MG63 (cell line): Measurements from ENCODE around the gene ASAP3. TPM values are rescaled to one million over a fixed set of nuclear protein-coding genes. Genes with fewer than 3 reads are reported as not detected.

Experiments used
- DNase-seq: peaks from one replicate; pipeline ENCODE4 v3.0.0-alpha.2; 2020
- H3K27me3 ChIP-seq: fragments of 250-450 bp; sonication (Bioruptor Pico); 2 replicates; pipeline ENCODE4 v1.5.1; 2020; ENCODE audit warnings: mild to moderate bottlenecking, moderate library complexity
- H3K36me3 ChIP-seq: fragments of 250-450 bp; sonication (Bioruptor Pico); 2 replicates; pipeline ENCODE4 v1.5.1; 2020; ENCODE audit warnings: mild to moderate bottlenecking, moderate library complexity
- H3K4me3 ChIP-seq: fragments of 250-450 bp; sonication (Bioruptor Pico); 2 replicates; pipeline ENCODE4 v1.5.1; 2020; ENCODE audit warnings: mild to moderate bottlenecking, moderate library complexity
- H3K9me3 ChIP-seq: fragments of 250-450 bp; sonication (Bioruptor Pico); 2 replicates; pipeline ENCODE4 v1.5.1; 2020; ENCODE audit warnings: mild to moderate bottlenecking, moderate library complexity
- total RNA-seq: library from RNA; depleted of rRNA; stranded (reverse); fragments of >200 nt; shearing (Covaris generic); gene quantifications from 2 replicates; pipeline ENCODE4 v1.2.3, GENCODE V29; 2014; ENCODE audit warnings: low replicate concordance

The ASAP3 gene
- total RNA-seq, 1 experiment from 2014 or later, result 8.4 TPM

DNA sequence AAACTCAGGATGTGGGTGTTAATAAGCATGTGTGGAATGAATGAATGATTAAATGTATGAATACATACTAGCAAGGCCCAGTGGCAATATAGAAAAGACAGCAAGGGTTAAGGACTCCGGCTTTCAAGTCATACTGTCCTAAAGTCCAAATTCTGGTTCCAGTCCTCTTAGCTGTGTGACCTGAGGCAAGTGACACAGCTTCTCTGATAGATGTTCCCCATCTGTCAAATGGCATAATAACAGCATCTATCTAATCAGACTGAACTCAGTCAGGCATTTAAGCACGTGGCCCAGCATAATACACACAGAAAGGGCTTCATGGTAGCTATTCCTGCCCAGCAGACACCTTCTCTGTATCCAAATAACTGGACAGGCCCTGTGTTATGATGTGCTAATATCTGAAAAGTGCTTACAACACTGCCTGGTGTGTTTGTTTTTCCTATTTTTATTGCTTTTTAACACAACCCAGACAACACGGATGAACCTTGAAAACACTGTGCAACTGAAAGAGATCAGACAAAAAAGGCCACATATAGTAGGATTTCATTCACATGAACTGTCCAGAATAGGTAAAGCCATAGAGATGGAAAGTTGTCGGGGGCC lies 12.4 kb downstream of the ASAP3 start:
- H3K27me3 ChIP-seq, result no peaks in the 10 kb centered on the region

DNA sequence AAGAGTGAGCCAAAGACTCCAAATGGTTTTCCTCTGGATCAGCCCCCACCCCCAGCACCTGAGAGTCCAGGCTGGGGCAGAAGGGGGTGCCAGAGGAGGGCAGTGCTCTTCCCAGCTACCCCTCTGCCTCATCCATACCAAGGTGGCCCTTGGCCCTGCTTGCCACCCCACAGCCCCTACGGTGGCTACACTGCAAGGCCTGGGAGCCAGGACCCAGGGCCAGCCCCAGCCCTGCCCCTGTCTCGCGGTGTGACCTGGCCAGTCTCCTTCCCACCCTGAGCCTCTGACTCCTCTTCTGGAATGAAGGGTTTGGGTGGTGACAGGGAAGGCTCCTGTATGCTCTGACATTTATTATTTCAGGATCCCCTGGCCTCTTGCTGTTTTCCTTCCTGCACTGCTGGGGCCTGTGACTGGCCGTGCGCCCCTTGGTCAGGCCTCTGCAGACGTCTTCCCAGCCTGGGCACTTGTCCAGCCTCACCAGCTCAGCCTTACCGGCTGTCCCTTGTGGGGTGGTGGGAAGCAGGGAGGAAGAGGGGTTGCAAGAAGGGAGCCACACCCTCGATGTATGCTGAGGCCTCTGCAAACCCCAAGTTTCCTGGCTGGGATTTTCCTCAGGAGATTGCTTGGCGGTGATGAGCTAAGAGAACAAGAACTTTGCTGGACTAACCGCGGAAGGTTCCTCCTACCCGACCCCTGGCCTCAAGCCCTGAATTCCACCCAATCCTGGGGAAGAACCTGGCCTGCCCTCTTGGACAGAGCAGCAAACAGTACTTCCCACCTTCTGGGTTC lies 13.5 kb downstream of the ASAP3 start:
- H3K36me3 ChIP-seq, result no peaks in the 10 kb centered on the region
- peak; percentile 37 for DNase-seq
- no peaks in the 10 kb centered on the region for H3K9me3 ChIP-seq
- no peak overlapping the region for H3K4me3 ChIP-seq
- no peaks in the 10 kb centered on the region for H3K27me3 ChIP-seq

More for the DNA sequence above, 12.4 kb downstream of the ASAP3 start:
- no peak overlapping the region for H3K4me3 ChIP-seq
- no peaks in the 10 kb centered on the region for H3K9me3 ChIP-seq
- H3K36me3 ChIP-seq, result no peaks in the 10 kb centered on the region
- no peak for DNase-seq

DNA sequence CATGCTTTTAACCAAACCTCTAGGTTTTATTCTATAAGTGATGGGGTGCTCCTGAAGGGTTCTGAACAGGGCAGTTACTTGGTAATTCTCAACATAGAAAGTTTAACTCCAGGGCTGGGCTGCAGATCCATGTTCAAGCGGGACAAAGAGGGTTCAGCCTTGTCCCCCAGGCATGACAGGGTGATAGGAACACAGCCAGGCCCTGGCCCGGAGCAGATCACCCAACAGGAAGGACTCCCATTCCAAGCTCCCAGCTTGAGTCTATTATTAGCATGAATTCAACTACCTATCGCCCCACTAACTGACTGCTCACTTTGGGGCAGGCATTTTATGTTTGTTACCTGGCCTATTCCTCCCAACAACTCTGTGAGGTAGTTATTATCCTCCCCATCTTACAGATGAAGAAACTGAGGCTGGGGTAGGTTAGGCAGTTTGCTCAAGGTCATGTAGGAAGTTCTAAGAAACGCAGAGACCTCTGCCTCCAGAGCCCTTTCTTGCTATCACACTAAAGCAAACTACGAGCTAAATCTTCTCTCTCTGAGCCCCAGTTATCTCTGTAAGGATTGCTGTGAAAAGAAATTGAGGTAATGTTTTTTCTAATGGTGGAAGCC lies 14.5 kb downstream of the ASAP3 start:
- no peaks in the 10 kb centered on the region for H3K27me3 ChIP-seq
- H3K4me3 ChIP-seq, result no peak overlapping the region
- no peaks in the 10 kb centered on the region for H3K36me3 ChIP-seq
- DNase-seq, result no peak
- no peaks in the 10 kb centered on the region for H3K9me3 ChIP-seq

DNA sequence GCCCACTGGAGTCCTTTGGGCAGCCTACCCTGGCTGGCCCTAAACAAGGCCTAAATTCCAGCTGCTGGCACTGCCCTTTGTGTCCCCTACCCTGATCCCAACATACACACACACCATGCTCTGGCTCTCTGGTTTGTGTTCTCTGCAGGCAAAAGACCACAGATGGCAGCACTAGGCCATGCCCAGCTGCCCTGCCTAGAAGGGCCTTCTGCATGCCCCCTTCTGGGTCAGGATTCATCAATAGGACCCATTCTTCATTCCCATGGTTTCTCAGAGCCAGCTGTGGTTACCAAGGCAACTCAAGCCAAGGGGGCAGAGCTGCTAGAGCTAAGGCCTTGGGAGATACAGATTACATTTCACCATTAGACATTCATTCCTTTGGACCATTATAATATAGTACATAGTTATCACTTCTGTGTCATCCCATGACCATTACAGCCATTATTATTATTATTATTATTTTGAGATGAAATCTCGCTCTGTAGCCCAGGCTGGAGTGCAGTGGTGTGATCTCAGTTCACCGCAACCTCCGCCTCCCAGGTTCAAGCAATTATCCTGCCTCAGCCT lies 17.5 kb downstream of the ASAP3 start:
- H3K4me3 ChIP-seq, result no peak overlapping the region
- no peak for DNase-seq
- no peaks in the 10 kb centered on the region for H3K27me3 ChIP-seq
- no peaks in the 10 kb centered on the region for H3K36me3 ChIP-seq
- H3K9me3 ChIP-seq, result no peaks in the 10 kb centered on the region

DNA sequence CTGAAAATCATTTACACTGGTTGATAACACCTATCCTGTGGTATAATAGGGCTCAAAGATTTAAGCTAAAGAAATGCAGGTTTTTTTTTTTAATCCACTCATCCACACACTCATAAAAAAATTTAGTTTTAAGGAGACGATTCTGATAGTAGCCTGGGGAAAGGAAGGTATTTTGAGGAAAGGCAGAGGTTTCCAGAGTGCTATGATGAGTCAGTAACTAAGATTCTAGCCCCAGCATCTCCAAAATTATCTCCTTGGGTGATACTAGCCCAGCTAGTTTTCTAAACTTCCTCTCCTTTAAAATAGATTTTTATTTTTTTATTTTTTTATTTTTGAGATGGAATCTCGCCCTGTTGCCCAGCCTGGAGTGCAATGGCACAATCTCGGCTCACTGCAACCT lies 20.7 kb downstream of the ASAP3 start:
- Histone ChIP-seq H3K9me3 (no peaks in the 10 kb centered on the region), H3K36me3 (no peaks in the 10 kb centered on the region), H3K27me3 (no peaks in the 10 kb centered on the region), H3K4me3 (no peak overlapping the region)
- DNase-seq, result no peak

DNA sequence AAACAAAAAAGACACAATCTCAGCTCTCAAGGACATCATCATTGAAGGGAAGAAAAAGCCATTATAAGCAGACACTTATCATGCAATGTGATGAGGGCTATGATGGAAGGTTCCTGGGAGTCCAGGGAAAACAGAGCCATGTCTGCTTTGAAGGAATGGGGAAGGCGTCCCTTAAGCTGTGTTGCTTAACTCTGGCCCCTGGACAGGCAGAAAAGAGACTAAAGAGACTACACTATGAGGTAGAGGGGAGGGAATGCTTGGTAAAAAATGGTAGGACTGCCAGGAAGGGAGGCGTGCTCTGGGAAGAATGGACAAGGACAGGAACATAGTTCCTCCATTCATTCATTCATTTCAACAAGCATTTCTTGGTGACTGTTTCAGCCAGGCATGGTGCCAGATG lies 21.2 kb downstream of the ASAP3 start:
- Histone ChIP-seq H3K27me3 (no peaks in the 10 kb centered on the region), H3K4me3 (no peak overlapping the region), H3K36me3 (no peaks in the 10 kb centered on the region), H3K9me3 (no peaks in the 10 kb centered on the region)
- DNase-seq, result no peak

DNA sequence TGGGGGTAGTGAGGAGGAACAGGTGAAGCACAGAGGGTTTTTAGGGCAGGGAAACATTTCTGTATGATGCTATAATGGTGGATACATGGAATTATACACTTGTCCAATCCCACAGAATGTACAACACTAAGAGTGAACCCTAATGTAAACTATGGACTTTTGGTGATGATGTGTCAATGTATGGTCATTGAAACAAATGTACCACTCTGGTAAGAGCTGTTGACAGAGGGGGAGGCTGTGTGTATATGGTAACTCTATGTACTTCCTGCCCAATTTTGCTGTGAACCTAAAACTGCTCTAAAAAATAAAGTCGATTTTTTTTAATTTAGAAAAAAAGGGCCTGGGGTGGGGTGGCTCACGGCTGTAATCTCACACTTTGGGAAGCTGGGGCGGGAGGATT lies 22.9 kb downstream of the ASAP3 start:
- H3K4me3 ChIP-seq, result no peak overlapping the region
- no peak for DNase-seq
- H3K36me3 ChIP-seq, result no peaks in the 10 kb centered on the region
- H3K9me3 ChIP-seq, result no peaks in the 10 kb centered on the region
- no peaks in the 10 kb centered on the region for H3K27me3 ChIP-seq

DNA sequence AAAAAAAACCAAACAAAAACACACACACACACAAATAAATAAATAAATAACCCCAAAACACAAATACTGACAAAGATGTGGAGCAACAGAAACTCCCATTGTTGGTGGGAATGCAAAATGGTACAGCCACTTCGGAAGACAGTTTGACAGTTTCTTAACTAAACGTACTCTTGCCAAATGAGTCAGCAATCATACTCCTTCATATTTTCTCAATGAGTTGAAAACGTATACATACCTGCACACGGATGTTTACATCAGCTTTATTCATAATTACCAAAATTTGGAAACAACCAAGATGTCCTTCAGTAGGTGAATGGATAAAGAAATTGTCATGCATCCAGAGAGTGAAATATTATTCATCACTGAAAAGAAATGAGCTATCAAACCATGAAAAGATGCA lies 23.5 kb downstream of the ASAP3 start:
- H3K36me3 ChIP-seq, result no peaks in the 10 kb centered on the region
- no peak overlapping the region for H3K4me3 ChIP-seq
- H3K9me3 ChIP-seq, result no peaks in the 10 kb centered on the region
- DNase-seq, result no peak
- H3K27me3 ChIP-seq, result no peaks in the 10 kb centered on the region

DNA sequence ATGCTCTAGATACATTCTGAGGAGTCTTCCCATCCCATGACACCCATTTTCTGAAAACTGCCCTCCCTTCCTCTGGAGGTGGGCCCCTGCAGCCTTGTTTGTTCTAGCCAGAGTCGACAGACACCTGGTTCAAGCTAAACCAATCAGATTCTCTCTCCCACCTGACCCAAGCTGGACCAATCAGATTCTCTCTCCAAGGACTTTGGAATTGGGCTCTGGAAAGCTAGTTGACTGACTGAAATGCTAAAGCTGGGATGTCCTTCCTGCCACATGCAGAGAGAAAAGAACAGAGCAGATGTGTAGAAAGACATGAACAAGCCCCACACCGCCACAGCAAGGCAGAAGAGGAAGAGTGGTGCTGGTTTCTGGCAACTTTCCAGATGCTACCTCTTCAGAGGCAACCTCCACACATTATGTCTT lies 24.6 kb downstream of the ASAP3 start:
- Histone ChIP-seq H3K27me3 (no peaks in the 10 kb centered on the region), H3K9me3 (no peaks in the 10 kb centered on the region), H3K36me3 (no peaks in the 10 kb centered on the region), H3K4me3 (no peak overlapping the region)
- no peak for DNase-seq

DNA sequence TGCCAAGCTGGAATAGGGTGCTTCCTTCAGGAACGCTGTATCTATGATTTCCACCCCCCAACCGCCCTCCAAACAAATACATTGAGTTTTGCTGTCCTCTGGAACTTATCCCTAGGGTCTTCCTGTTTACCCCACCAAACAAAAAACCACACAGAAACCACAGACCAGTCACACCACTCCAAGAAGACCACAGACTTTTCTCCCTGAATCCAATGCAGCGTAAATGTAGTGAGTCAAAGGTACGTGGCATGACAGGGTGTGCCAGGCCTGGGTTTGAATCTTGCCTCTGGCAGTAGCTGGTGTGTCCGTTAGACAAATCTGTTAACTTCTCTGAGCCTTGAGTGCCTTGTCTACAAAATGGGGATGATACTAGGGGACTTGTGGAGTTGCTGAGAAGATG lies 27.8 kb downstream of the ASAP3 start:
- DNase-seq, result peak; percentile 76
- Histone ChIP-seq H3K9me3 (no peaks in the 10 kb centered on the region), H3K27me3 (no peaks in the 10 kb centered on the region), H3K36me3 (no peaks in the 10 kb centered on the region), H3K4me3 (no peak overlapping the region)

DNA sequence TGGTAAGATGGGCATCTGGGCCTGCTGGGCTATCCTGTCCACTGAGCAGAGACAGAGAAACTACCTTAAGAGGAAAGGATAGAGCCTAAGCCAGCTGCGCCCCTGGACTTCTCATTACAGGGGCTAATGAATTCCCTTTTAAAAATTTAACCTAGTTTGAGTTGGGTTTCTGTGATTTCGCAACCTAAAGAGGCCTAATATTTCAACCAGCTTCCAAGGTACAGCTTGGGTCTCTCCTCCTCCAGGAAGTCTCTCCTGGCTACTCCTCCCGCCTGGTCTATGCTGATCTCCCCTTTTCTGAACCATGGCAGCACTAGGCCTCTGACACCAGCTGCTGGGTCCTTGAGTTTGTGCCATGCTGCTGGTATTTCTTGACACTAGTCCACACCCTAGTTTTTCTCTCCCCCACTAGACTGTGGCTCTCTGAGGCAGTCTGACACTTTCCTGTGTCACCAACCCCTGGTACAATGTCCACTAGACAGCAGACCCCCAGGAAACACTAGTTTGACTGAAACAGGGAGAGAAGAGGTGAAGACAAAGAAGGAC lies 30.5 kb downstream of the ASAP3 start:
- no peaks in the 10 kb centered on the region for H3K27me3 ChIP-seq
- DNase-seq, result no peak

DNA sequence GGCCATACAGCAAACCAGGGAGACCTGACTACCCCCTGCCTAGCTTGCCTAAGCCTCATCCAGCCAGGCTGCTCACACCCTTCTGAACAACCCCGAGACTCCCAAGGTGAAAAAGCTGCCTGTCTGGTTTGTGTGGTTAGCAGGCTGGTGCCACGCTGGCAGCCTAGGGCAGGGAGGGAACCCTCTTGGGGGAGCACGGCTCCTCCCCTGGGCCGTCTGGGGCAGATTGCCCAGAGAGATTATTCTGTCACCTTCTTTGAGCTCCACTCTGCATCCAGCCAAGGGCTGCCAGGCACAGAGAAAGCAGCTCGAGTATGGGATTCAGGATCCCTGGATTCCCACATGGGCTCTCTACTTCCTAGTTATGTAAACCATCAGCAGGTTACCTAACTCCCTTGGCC lies 32.0 kb downstream of the ASAP3 start:
- Histone ChIP-seq H3K9me3 (no peaks in the 10 kb centered on the region), H3K36me3 (no peaks in the 10 kb centered on the region), H3K4me3 (no peak overlapping the region), H3K27me3 (no peaks in the 10 kb centered on the region)
- peak; percentile 27 for DNase-seq

More for the DNA sequence above, 30.5 kb downstream of the ASAP3 start:
- Histone ChIP-seq H3K9me3 (no peaks in the 10 kb centered on the region), H3K4me3 (no peak overlapping the region), H3K36me3 (no peaks in the 10 kb centered on the region)

DNA sequence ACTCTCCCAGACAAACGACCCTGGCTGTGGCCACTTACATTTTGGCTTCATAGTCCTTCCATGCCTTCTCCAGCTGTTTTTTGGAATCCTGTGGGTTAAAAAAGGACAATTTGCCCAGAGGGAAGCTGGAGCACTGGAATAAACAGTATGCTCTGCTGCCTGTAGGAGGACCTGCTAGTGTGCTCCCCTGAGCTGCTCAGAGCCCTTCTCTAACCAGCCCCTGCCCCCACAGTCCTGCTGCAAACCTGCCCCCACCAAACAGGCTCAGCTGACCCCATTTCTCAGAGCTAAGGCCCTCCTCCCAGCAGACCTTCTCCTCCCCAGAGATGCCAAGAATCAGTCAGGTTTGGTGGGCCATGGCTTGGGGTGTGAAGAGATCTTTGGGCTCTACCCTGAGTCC lies 32.5 kb downstream of the ASAP3 start:
- Histone ChIP-seq H3K9me3 (no peaks in the 10 kb centered on the region), H3K4me3 (no peak overlapping the region), H3K27me3 (no peaks in the 10 kb centered on the region), H3K36me3 (no peaks in the 10 kb centered on the region)
- DNase-seq, result no peak

DNA sequence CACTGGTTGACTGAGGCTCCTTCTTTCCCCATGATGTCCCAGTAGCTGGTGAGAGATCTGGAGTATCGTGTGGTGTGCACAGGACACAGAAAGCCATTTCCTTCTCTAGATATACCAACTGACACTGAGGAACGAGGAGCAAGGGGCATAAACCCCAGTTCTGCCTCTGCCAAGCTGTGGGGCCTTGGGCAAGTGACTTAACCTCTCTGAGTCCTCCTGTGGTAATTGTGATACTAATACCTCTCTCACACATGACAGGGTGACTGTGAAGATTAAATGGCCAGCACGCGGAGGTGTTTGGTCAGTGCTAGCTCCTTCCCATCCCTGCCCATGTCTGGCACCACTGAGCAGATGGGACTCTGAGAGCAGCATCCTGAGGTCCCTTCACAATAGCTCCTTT lies 33.1 kb downstream of the ASAP3 start:
- H3K4me3 ChIP-seq, result no peak overlapping the region
- no peak for DNase-seq
- H3K9me3 ChIP-seq, result no peaks in the 10 kb centered on the region
- H3K27me3 ChIP-seq, result no peaks in the 10 kb centered on the region
- H3K36me3 ChIP-seq, result no peaks in the 10 kb centered on the region

DNA sequence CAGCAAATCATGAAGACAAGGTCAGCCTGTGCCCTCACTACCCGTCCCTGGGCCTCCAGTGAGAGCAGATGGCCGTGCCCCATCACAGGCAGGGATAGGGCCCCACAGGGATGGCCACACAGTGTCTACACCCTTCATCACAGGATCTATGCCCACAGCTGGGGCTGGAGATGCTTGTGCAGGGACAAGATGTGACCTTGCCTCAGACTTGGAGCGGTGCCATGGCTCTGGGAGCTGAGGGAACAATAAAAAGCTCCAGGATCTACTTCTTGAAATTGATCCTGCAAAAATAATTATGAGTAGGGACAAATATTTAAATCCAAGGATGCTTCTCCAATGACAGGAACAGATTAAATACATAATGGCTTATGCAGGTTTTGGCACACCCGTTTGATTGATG lies 34.0 kb downstream of the ASAP3 start:
- H3K27me3 ChIP-seq, result no peaks in the 10 kb centered on the region
- no peak overlapping the region for H3K4me3 ChIP-seq
- no peak for DNase-seq
- H3K36me3 ChIP-seq, result no peaks in the 10 kb centered on the region
- H3K9me3 ChIP-seq, result no peaks in the 10 kb centered on the region

DNA sequence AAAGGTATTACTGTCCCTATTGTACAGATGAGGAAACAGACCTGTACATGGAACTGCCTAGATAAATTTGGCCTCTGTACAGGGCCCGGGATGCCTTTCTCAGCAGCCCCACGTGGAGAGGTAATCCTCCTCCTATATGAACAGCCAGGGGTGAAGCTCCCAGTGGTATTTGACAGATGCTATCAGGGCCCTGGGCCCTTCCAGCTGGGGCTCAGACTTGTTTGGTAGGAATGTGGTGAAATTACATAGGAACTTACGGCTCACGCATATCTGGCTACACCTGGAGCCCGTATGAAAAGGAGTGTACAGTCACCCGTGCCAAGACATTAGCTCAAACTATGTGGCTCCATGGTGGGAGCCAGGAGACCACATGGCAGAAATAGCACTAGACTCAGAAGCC lies 34.7 kb downstream of the ASAP3 start:
- no peak for DNase-seq
- Histone ChIP-seq H3K36me3 (no peaks in the 10 kb centered on the region), H3K27me3 (no peaks in the 10 kb centered on the region), H3K9me3 (no peaks in the 10 kb centered on the region), H3K4me3 (no peak overlapping the region)

DNA sequence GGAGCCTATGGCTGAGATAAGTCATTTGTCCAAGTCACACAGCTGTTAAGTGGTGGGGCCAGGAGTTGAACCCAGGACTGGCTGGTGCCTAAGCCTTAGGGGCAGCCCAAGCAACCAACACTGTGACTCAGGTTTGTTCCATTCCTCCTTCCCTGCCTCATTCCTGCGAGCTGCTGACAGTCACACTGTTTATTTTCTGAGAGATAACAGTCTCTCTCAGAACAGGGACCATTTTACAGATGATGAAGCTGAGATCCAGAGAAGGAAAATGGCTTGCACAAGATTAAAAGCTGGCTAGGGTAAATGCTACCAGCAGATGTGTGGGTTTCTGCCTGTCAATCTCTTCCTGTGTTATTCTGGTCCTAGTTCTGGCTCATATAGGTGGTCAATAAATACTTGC lies 35.1 kb downstream of the ASAP3 start:
- no peak for DNase-seq
- no peak overlapping the region for H3K4me3 ChIP-seq

More for the DNA sequence above, 35.1 kb downstream of the ASAP3 start:
- Histone ChIP-seq H3K36me3 (no peaks in the 10 kb centered on the region), H3K27me3 (no peaks in the 10 kb centered on the region), H3K9me3 (no peaks in the 10 kb centered on the region)
